AG04450 (cell line): ENCODE data around the gene PRRT2. TPM values are rescaled to one million over a fixed set of nuclear protein-coding genes. Genes with fewer than 3 reads are reported as not detected.

Experiments
- CTCF ChIA-PET: fragments of 300-600, 350-600 bp; formaldehyde crosslinking; extraction: SDS; loops from one replicate; lab custom pipeline; 2022; ENCODE audit warnings: antibody characterized with exemption, inconsistent platforms; lab: Charles Lee
- POLR2A ChIA-PET: fragments of 350-600 bp; formaldehyde crosslinking; extraction: SDS; loops from one replicate; lab custom pipeline; 2021; ENCODE audit warnings: antibody characterized with exemption, inconsistent platforms; lab: Yijun Ruan, JAX
- DNase-seq: peaks from one replicate; pipeline ENCODE4 v3.0.0-alpha.2; 2011; ENCODE audit warnings: low read depth, low spot score
- H3K27ac ChIP-seq: one replicate; pipeline ENCODE4 v1.5.1; 2012; ENCODE audit warnings: low read depth, low read length, control low read depth
- H3K27me3 ChIP-seq: one replicate; pipeline ENCODE4 v1.6.0; 2012; ENCODE audit warnings: low read length; ENCODE audit not compliant: control insufficient read depth, insufficient read depth
- H3K4me3 ChIP-seq: 2 replicates; pipeline ENCODE4 v1.5.1; 2011; ENCODE audit warnings: mild to moderate bottlenecking, low read depth, low read length, control low read depth
- H3K9me3 ChIP-seq: 2 replicates; pipeline ENCODE4 v1.5.1; 2012; ENCODE audit warnings: low read length; ENCODE audit not compliant: control insufficient read depth, insufficient read depth
- CTCF ChIP-seq: IDR thresholded peaks from 2 replicates; pipeline ENCODE4 v1.5.1; 2011; ENCODE audit warnings: low read depth, low read length, control low read depth, inconsistent platforms
- polyA plus RNA-seq: library from polyadenylated mRNA; depleted of rRNA; stranded (reverse); fragments of >200 nt; gene quantifications from 2 replicates; pipeline ENCODE4 v1.2.3, GENCODE V29; 2011

PRRT2 gene
- polyA plus RNA-seq, 1 experiment, result 5.7 TPM

GRCh38 chr16:29810699-29811169 is 1.3 kb upstream of the PRRT2 start:
- DNase-seq, result no peak
- ChIA-PET POLR2A (interaction anchor here (1.0 to 1.1 kb wide), 2 partner anchors 15 to 255 kb away, joined by 3 read pairs; partner anchors contain the start of gene ALDOA), CTCF (interaction anchor here (1.0 kb wide), 1 partner anchor 37 kb away, joined by 3 read pairs; no protein-coding TSS in a partner anchor)
- H3K4me3 ChIP-seq, result no peak overlapping the region; the same call in 1 of the 2 replicates
- H3K27ac ChIP-seq, result peak overlapping the region; percentile 31
- no peaks in the 10 kb centered on the region for H3K9me3 ChIP-seq
- TF ChIP-seq CTCF, result no peak
- H3K27me3 ChIP-seq, result no peaks in the 10 kb centered on the region

GRCh38 chr16:29811170-29811895 is 660 bp upstream of the PRRT2 start:
- H3K9me3 ChIP-seq, result no peaks in the 10 kb centered on the region; the same call in 1 of the 2 replicates
- peak overlapping the region; percentile 75 for H3K4me3 ChIP-seq
- DNase-seq, result peak; percentile 95
- peak overlapping the region; percentile 84 for H3K27ac ChIP-seq
- no peaks in the 10 kb centered on the region for H3K27me3 ChIP-seq
- CTCF ChIA-PET, result interaction anchor here (2.5 kb wide), 1 partner anchor 37 kb away, joined by 9 read pairs; no protein-coding TSS in a partner anchor
- no peak; the same call in 1 of the 2 replicates for TF ChIP-seq CTCF
- POLR2A ChIA-PET, result interaction anchor here (0.6 to 1.9 kb wide), 6 partner anchors 9 to 254 kb away, joined by 3 to 11 read pairs (median 4); partner anchors contain the start of genes ALDOA and MVP

GRCh38 chr16:29812754-29813643 is 1.0 kb downstream of the PRRT2 start:
- Histone ChIP-seq H3K27ac (no peak overlapping the region), H3K9me3 (no peaks in the 10 kb centered on the region; the same call in 1 of the 2 replicates), H3K27me3 (no peaks in the 10 kb centered on the region), H3K4me3 (peak overlapping the region; percentile 75)
- CTCF ChIA-PET, result interaction anchor here (2.5 kb wide), 1 partner anchor 35 kb away, joined by 9 read pairs; no protein-coding TSS in a partner anchor
- no peak for DNase-seq
- no peak for TF ChIP-seq CTCF
- POLR2A ChIA-PET, result interaction anchor here (1.0 to 1.9 kb wide), 2 partner anchors 13 to 23 kb away, joined by 3 to 4 read pairs; partner anchors contain the start of gene KIF22

- Histone ChIP-seq H3K9me3 (no peaks in the 10 kb centered on the region; the same call in 1 of the 2 replicates), H3K27me3 (no peaks in the 10 kb centered on the region), H3K4me3 (0 out of 2 replicates have a peak overlapping the region, but pooled peaks have one; percentile 20), H3K27ac (peak overlapping the region; percentile 11)
- CTCF ChIA-PET, result no interaction called here
- POLR2A ChIA-PET, result interaction anchor here (1.9 kb wide), 1 partner anchor 12 kb away, joined by 4 read pairs; no protein-coding TSS in a partner anchor
- no peak for TF ChIP-seq CTCF
- DNase-seq, result no peak
These were observed 1.9 kb downstream of the PRRT2 start for GRCh38 chr16:29813644-29814562.
